Dendritic cell treated with granulocyte-macrophage colony-stimulating factor and Interleukin-4, amounts not matched to agents 40 ng/mL and 50 ng/mL, for 4 days (primary cell): ENCODE data around the gene ACTR3.

Experiments used
- H3K27ac Mint-ChIP-seq: one replicate; pipeline ENCODE4 v1.8.0; 2022; ENCODE audit warnings: mild to moderate bottlenecking, mixed read lengths
- H3K27me3 Mint-ChIP-seq: one replicate; pipeline ENCODE4 v1.8.0; 2022; ENCODE audit warnings: mild to moderate bottlenecking, mixed read lengths
- H3K36me3 Mint-ChIP-seq: one replicate; pipeline ENCODE4 v1.8.0; 2022; ENCODE audit warnings: low read depth, mixed read lengths
- H3K4me1 Mint-ChIP-seq: one replicate; pipeline ENCODE4 v1.8.0; 2022; ENCODE audit warnings: low read depth, mixed read lengths
- H3K4me3 Mint-ChIP-seq: one replicate; pipeline ENCODE4 v1.8.0; 2022; ENCODE audit warnings: mild to moderate bottlenecking, moderate library complexity, mixed read lengths
- H3K9me3 Mint-ChIP-seq: one replicate; pipeline ENCODE4 v1.8.0; 2022; ENCODE audit warnings: mixed read lengths
- intact Hi-C: fragments of 100-400 bp; cut with micrococcal nuclease; formaldehyde crosslinking; loops from one replicate; pipeline ENCODE4 v1.15.0; 2022

The ACTR3 gene

GRCh38 chr2:113996671-113997594 is 107.0 kb downstream of the ACTR3 start:
- H3K9me3 Mint-ChIP-seq = no peaks in the 10 kb centered on the region
- H3K4me3 Mint-ChIP-seq = no peak overlapping the region
- peaks cover 11% of the 10 kb centered on the region for H3K4me1 Mint-ChIP-seq
- H3K27ac Mint-ChIP-seq = no peak overlapping the region
- intact Hi-C loops = no loop called here
- no peaks in the 10 kb centered on the region for H3K36me3 Mint-ChIP-seq
- H3K27me3 Mint-ChIP-seq = peaks cover 6% of the 10 kb centered on the region

DNA sequence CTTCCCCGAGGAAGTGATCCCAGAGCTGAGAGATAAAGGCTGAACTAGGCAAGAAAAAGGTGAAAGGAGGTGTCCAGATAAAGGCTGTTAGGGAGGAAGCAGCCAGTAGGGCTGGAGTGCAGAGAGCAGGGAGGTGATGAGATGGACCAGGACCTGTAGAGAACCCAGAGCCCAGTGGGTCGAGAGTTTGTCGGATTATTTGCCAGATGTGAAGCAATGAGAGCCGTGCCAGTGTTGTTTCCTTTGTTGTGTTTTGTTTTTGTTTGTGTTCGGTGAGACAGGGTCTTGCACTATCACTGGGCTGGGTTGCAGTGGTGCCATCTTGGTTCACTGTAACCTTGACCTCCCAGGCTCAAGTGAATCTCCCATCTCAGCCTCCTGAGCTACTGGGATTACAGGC is 111.3 kb downstream of the ACTR3 start:
- Mint-ChIP-seq H3K4me1 (peaks cover 10% of the 10 kb centered on the region), H3K27ac (no peak overlapping the region), H3K36me3 (no peaks in the 10 kb centered on the region), H3K4me3 (no peak overlapping the region), H3K27me3 (peaks cover 9% of the 10 kb centered on the region), H3K9me3 (no peaks in the 10 kb centered on the region)
- intact Hi-C loops = no loop called here

GRCh38 chr2:114001937-114002336 is 112.0 kb downstream of the ACTR3 start:
- intact Hi-C loops = no loop called here
- H3K27ac Mint-ChIP-seq = no peak overlapping the region
- peaks cover 2% of the 10 kb centered on the region for H3K4me1 Mint-ChIP-seq
- H3K9me3 Mint-ChIP-seq = no peaks in the 10 kb centered on the region
- H3K27me3 Mint-ChIP-seq = peaks cover 9% of the 10 kb centered on the region
- H3K36me3 Mint-ChIP-seq = no peaks in the 10 kb centered on the region
- no peak overlapping the region for H3K4me3 Mint-ChIP-seq

GRCh38 chr2:114005110-114005783 is 115.4 kb downstream of the ACTR3 start:
- Mint-ChIP-seq H3K9me3 (no peaks in the 10 kb centered on the region), H3K27ac (no peak overlapping the region), H3K4me3 (no peak overlapping the region), H3K36me3 (no peaks in the 10 kb centered on the region), H3K4me1 (no peaks in the 10 kb centered on the region), H3K27me3 (peaks cover 10% of the 10 kb centered on the region)
- intact Hi-C loops = no loop called here

- H3K27me3 Mint-ChIP-seq = peaks cover 14% of the 10 kb centered on the region
- no peaks in the 10 kb centered on the region for H3K9me3 Mint-ChIP-seq
- no peak overlapping the region for H3K4me3 Mint-ChIP-seq
- no peaks in the 10 kb centered on the region for H3K36me3 Mint-ChIP-seq
- no peak overlapping the region for H3K27ac Mint-ChIP-seq
- H3K4me1 Mint-ChIP-seq = no peaks in the 10 kb centered on the region
- intact Hi-C loops = no loop called here
Observed at GRCh38 chr2:114006460-114006859, 116.6 kb downstream of the ACTR3 start.

DNA sequence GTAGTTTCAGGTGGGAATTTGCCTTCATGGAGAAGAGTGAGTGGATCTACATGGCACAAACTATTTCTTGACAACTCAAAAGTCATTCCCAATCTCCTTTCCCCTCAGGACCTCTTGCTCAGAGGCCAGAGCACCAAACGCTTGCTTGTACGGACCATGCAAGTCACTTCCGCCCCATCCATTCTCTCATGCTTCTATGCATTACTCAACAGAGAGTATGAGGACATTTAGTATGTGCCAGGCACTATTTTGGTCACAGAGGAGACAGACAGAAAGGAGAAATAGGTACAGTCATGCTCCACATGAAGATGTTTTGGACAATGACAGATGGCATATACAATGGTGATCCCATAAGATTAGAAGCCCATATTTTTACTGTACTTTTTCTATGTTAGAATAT is 117.5 kb downstream of the ACTR3 start:
- no peak overlapping the region for H3K27ac Mint-ChIP-seq
- no peaks in the 10 kb centered on the region for H3K9me3 Mint-ChIP-seq
- peaks cover 14% of the 10 kb centered on the region for H3K27me3 Mint-ChIP-seq
- intact Hi-C loops = no loop called here
- H3K36me3 Mint-ChIP-seq = no peaks in the 10 kb centered on the region
- no peaks in the 10 kb centered on the region for H3K4me1 Mint-ChIP-seq
- no peak overlapping the region for H3K4me3 Mint-ChIP-seq

DNA sequence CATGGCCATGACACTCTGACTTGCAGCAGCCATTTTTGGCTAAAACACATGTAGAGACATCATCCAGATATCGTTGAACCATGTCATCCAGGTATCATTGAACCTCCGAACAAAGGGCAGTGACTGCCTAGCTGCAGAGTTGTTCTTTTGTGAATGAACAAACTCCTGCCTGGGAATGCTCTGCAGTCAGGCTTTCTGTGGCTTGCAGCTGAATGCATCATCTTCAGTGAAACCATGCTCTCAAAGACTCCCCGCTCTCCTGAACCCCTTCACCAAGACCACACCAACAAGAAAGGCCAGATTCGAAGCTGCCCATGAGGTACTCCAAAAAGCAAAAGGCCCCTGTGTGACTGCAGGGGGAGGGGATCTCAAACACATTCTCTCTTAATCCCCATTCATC is 118.8 kb downstream of the ACTR3 start:
- intact Hi-C loops = no loop called here

DNA sequence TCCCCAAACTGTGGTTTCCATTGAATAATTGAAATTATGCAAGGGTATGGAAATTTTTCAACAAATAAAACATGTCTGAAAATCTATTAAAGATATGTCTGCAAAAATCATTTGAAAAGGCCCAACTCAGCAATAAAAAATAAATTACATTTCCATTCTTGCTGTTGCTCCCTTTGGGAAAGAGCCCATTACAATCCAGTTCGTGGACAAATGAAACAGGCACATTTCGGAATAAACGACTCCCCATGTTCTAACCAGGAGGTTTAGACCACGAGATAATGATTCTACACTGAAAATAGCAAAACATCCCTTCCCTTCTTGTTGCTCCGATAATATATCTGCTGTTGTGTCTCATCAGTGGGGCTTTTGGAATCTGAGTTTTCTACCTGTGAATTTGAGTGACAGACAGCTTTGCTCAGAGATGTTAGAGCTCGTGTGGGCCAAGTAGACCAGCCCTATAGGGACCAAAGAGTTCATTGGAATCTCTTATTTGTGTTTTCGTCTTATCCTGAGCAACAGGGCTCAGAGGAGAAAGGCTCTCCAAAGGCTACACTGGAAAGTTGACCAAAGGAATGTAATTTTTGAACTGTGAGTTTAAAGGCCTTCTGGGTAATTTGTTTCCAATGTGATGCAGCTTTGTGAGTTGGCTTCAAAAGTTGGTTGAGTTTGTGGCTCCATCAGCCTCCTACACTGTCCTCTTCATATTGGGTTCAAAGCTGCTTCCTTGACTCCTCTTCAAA is 119.5 kb downstream of the ACTR3 start:
- Mint-ChIP-seq H3K4me1 (no peaks in the 10 kb centered on the region), H3K27me3 (peaks cover 16% of the 10 kb centered on the region), H3K27ac (no peak overlapping the region), H3K4me3 (no peak overlapping the region), H3K36me3 (no peaks in the 10 kb centered on the region), H3K9me3 (no peaks in the 10 kb centered on the region)
- intact Hi-C loops = no loop called here

More for the DNA sequence above, 118.8 kb downstream of the ACTR3 start:
- H3K9me3 Mint-ChIP-seq = no peaks in the 10 kb centered on the region
- H3K27me3 Mint-ChIP-seq = peaks cover 16% of the 10 kb centered on the region
- H3K36me3 Mint-ChIP-seq = no peaks in the 10 kb centered on the region
- no peak overlapping the region for H3K4me3 Mint-ChIP-seq
- no peaks in the 10 kb centered on the region for H3K4me1 Mint-ChIP-seq
- no peak overlapping the region for H3K27ac Mint-ChIP-seq

DNA sequence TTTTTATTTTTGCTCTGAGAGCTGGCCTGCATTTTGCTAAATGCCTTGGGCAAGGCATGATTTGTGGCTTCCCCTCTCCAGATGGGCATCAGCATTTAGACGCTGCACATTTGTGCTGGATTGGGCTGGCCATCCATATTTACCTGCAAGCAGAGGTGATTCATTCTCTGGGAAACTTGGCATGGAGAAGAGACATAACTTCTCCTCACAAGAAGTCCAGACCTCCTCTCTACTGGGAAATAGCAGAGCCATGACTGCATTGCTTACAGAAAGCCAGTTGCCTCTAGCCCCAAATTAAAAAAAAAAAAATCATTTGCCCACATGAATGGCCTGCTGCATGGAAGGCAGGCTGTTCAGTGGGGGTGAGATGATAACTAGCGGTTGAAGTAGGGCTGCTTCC is 120.1 kb downstream of the ACTR3 start:
- H3K27ac Mint-ChIP-seq = no peak overlapping the region
- intact Hi-C loops = no loop called here
- no peak overlapping the region for H3K4me3 Mint-ChIP-seq
- H3K36me3 Mint-ChIP-seq = no peaks in the 10 kb centered on the region
- H3K27me3 Mint-ChIP-seq = peaks cover 13% of the 10 kb centered on the region
- no peaks in the 10 kb centered on the region for H3K9me3 Mint-ChIP-seq
- no peaks in the 10 kb centered on the region for H3K4me1 Mint-ChIP-seq

GRCh38 chr2:114011713-114012112 is 121.8 kb downstream of the ACTR3 start:
- Mint-ChIP-seq H3K27ac (no peak overlapping the region), H3K4me1 (no peaks in the 10 kb centered on the region), H3K36me3 (no peaks in the 10 kb centered on the region), H3K4me3 (no peak overlapping the region), H3K9me3 (no peaks in the 10 kb centered on the region), H3K27me3 (peaks cover 20% of the 10 kb centered on the region)
- intact Hi-C loops = no loop called here
